ACC112 (cell line): ENCODE data around the gene OSBPL5.

Source experiments
- H2AFZ ChIP-seq: fragments of 200-600 bp; sonication (generic); one replicate; pipeline ENCODE4 v1.6.0; 2017; ENCODE audit warnings: antibody characterized with exemption, low read length; ENCODE audit not compliant: unreplicated experiment
- H3K27ac ChIP-seq: fragments of 200-600 bp; sonication (generic); 2 replicates; pipeline ENCODE4 v1.5.1; 2014; ENCODE audit warnings: low read depth, mild to moderate bottlenecking, antibody characterized with exemption, low read length, moderate library complexity
- H3K27me3 ChIP-seq: fragments of 200-600 bp; sonication (generic); 2 replicates; pipeline ENCODE4 v1.6.1; 2014; ENCODE audit warnings: mild to moderate bottlenecking, antibody characterized with exemption, low read length, moderate library complexity, mixed read lengths; ENCODE audit not compliant: insufficient read depth
- H3K36me3 ChIP-seq: fragments of 200-600 bp; sonication (generic); 2 replicates; pipeline ENCODE4 v1.6.1; 2016; ENCODE audit warnings: mild to moderate bottlenecking, antibody characterized with exemption, low read length, moderate library complexity, mixed read lengths; ENCODE audit not compliant: insufficient read depth
- H3K4me1 ChIP-seq: fragments of 200-600 bp; sonication (generic); one replicate; pipeline ENCODE4 v1.6.1; 2016; ENCODE audit warnings: low read length, mixed read lengths; ENCODE audit not compliant: insufficient read depth, unreplicated experiment, control insufficient read depth
- H3K4me3 ChIP-seq: fragments of 200-600 bp; sonication (generic); 2 replicates; pipeline ENCODE4 v1.5.1; 2014; ENCODE audit warnings: mild to moderate bottlenecking, low read depth, low read length
- H3K79me2 ChIP-seq: fragments of 200-600 bp; sonication (generic); one replicate; pipeline ENCODE4 v1.6.0; 2016; ENCODE audit warnings: low read length; ENCODE audit not compliant: control insufficient read depth, unreplicated experiment, insufficient read depth

The OSBPL5 gene

GRCh38 chr11:3178349-3178748 lies 13.2 kb upstream of the OSBPL5 start:
- no peaks in the 10 kb centered on the region for H3K79me2 ChIP-seq
- no peak overlapping the region for H3K4me3 ChIP-seq
- H3K27me3 ChIP-seq = peaks cover 4% of the 10 kb centered on the region; the same call in 1 of the 2 replicates
- H3K4me1 ChIP-seq = peaks cover 7% of the 10 kb centered on the region
- peak overlapping the region; percentile 45; the same call in 1 of the 2 replicates for H3K27ac ChIP-seq
- H2AFZ ChIP-seq = no peak overlapping the region
- H3K36me3 ChIP-seq = no peaks in the 10 kb centered on the region

DNA sequence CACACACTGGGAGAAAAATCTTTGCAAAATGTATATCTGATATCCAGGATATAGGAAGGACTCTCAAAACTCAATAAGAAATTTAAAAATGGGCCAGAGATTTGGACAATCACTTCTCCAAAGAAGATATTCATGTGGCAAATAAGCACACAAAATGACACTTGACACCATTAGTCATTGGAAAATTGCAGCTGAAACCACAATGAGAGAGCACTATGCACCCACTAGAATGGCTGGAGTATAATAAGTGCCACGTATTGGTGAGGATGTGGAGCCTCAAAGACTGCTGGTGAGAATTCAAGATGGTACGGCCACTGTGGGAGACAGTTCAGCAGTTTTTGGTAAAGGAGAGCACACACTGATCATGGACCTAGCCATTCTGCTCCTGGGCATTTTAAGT lies 12.8 kb upstream of the OSBPL5 start:
- H3K27ac ChIP-seq = peak overlapping the region; percentile 45; the same call in 1 of the 2 replicates
- H3K27me3 ChIP-seq = peaks cover 4% of the 10 kb centered on the region
- no peaks in the 10 kb centered on the region for H3K79me2 ChIP-seq

GRCh38 chr11:3176487-3176886 lies 11.4 kb upstream of the OSBPL5 start:
- H3K27me3 ChIP-seq = peaks cover 8% of the 10 kb centered on the region
- H3K36me3 ChIP-seq = no peaks in the 10 kb centered on the region
- H2AFZ ChIP-seq = no peak overlapping the region
- H3K4me3 ChIP-seq = no peak overlapping the region
- peaks cover 7% of the 10 kb centered on the region for H3K4me1 ChIP-seq
- no peaks in the 10 kb centered on the region for H3K79me2 ChIP-seq
- no peak overlapping the region for H3K27ac ChIP-seq

More for the DNA sequence above, 12.8 kb upstream of the OSBPL5 start:
- H3K4me3 ChIP-seq = no peak overlapping the region
- no peaks in the 10 kb centered on the region for H3K36me3 ChIP-seq
- peaks cover 7% of the 10 kb centered on the region for H3K4me1 ChIP-seq
- no peak overlapping the region for H2AFZ ChIP-seq

GRCh38 chr11:3175194-3175593 lies 10.1 kb upstream of the OSBPL5 start:
- peaks cover 9% of the 10 kb centered on the region for H3K4me1 ChIP-seq
- no peak overlapping the region for H3K4me3 ChIP-seq
- H2AFZ ChIP-seq = no peak overlapping the region
- no peaks in the 10 kb centered on the region for H3K79me2 ChIP-seq
- H3K27ac ChIP-seq = no peak overlapping the region
- peaks cover 10% of the 10 kb centered on the region for H3K27me3 ChIP-seq
- no peaks in the 10 kb centered on the region for H3K36me3 ChIP-seq

GRCh38 chr11:3174387-3174786 lies 9.3 kb upstream of the OSBPL5 start:
- Histone ChIP-seq H3K27me3 (peaks cover 10% of the 10 kb centered on the region), H3K36me3 (no peaks in the 10 kb centered on the region), H3K27ac (no peak overlapping the region), H3K4me3 (no peak overlapping the region), H3K79me2 (no peaks in the 10 kb centered on the region), H2AFZ (no peak overlapping the region), H3K4me1 (peaks cover 14% of the 10 kb centered on the region)

DNA sequence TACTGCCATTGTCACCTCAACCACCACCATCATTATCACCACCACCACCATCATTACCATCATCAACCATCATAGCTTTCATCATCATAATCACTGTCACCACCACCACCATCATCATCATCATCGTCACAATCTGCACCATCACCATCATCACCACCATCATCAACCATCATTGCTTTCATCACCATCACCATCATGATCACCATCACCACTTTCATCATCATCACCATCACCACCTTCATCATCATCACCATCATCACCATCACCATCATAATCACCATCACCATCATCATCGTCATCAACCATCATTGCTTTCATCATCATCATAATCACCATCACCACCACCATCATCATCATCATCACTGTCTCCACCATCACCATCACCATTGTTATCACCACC lies 8.7 kb upstream of the OSBPL5 start:
- Histone ChIP-seq H3K27me3 (peaks cover 10% of the 10 kb centered on the region), H3K4me1 (peaks cover 20% of the 10 kb centered on the region), H3K79me2 (no peaks in the 10 kb centered on the region), H2AFZ (no peak overlapping the region), H3K4me3 (no peak overlapping the region), H3K36me3 (no peaks in the 10 kb centered on the region), H3K27ac (no peak overlapping the region)

DNA sequence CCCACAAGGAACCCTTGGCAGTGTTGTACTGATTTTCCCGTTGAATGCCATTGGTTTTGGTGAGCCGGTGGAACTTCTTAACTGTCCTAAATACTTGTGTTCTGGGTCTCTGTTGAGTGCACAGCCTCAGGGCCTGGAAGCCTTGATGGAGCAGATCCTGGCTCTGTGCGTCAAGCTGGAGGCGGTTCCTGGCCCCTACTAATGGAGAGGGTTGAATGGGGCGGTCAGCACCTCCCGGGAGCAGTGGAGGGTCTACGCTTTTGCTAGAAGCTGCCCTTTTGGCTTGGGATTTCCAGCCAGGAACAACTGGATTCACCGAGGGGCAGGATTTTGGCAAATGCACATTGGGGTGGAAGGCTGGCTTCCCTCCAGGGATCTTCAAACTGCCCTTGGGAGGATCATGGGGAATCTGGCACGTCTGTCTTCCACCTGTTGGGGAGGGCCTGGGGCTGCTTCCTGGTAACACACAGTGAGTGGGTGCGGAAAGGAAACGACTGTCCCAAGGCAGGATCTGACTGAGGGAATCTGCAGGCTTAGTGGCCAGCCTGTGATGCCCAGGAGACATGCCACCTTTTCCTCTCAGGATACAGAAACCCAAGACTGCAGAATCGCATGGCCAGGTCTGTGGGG lies 6.9 kb upstream of the OSBPL5 start:
- peaks cover 10% of the 10 kb centered on the region for H3K27me3 ChIP-seq
- H3K4me1 ChIP-seq = peaks cover 13% of the 10 kb centered on the region
- H3K79me2 ChIP-seq = no peaks in the 10 kb centered on the region
- H3K4me3 ChIP-seq = no peak overlapping the region
- no peak overlapping the region for H2AFZ ChIP-seq
- no peaks in the 10 kb centered on the region for H3K36me3 ChIP-seq
- no peak overlapping the region for H3K27ac ChIP-seq

DNA sequence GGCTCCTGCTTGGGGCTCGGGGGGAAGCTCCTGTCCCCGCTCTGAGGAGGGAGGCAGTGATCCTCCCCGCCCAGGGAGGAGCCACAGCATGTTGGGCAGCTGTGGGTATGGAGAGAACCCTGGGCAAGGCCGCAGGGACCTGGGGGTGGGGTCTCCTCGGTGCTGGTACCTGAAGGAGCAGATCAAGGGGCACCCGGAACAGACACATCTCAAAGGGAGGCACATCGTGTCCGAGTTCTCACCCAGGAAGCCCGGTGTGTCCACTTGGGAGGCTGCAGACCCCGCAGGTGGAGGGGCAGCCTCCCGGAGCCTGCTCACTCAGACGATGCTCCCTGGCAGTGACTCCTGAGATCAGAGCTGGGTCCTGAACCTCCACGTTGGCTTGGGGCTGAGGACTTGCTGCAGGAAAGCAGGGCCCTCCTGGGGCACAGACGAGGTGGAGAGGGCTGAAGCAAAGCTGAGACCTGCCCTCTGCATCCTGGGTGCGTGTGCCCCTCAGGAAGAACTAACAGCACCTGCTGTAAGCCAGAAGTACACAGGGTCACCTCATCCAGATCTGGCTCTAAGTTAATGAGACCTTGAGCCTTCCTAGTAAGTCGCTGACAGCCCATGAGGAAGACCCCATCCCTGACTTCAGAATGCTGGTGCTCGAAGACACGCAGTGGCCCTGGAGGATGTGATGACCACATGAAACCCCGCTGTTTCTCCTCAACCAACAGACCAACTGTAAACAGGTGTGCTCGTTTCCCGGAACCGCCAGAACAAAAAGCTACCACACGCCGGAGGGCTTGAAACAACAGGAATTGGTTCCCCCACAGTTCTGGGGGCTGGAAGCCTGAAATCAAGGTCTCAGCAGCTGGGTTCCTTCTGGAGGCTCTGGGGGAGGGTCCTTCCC lies 5.9 kb upstream of the OSBPL5 start:
- no peak overlapping the region for H3K4me3 ChIP-seq
- H2AFZ ChIP-seq = no peak overlapping the region
- H3K36me3 ChIP-seq = no peaks in the 10 kb centered on the region
- no peaks in the 10 kb centered on the region for H3K79me2 ChIP-seq
- H3K27ac ChIP-seq = no peak overlapping the region
- H3K27me3 ChIP-seq = peaks cover 6% of the 10 kb centered on the region; the same call in 1 of the 2 replicates
- H3K4me1 ChIP-seq = peaks cover 13% of the 10 kb centered on the region

DNA sequence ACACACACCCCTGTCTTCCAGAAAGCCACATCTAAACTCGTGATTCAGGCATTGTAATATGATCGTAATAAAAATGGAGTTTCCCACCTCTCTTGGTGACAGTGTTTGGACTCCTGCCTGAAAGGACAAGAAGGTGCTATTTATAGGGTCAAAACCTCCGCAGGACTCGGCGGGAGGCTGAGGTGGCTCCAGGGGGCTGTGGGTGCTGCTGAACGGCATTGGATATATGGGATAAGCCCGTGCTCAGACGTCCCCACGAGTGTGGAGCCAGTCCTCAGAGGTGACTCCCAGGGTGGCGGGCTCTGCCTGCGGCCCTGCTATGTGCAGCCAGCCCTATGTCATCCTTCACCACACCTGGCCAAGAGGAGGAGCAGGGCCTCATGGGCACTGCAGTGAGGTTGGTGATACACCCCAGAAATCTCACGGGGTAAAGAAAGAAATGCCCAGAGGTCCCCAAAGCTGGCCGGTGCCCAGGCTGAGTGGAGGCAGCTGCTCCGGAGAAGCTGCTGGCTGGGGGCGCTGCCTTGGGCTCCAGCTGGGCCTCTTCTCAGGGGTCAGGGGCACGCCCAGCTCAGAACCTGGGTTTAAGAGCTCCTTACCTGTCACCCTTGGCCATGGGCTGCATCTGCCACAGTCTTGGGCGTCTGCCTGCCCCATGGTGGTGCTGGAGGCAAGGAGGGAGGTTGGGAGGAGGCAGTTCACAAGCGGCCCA lies 5.1 kb upstream of the OSBPL5 start:
- Histone ChIP-seq H3K4me3 (peak overlapping the region; percentile 72), H3K36me3 (no peaks in the 10 kb centered on the region), H3K27me3 (peaks cover 6% of the 10 kb centered on the region; the same call in 1 of the 2 replicates), H3K4me1 (peaks cover 13% of the 10 kb centered on the region), H2AFZ (no peak overlapping the region), H3K27ac (no peak overlapping the region), H3K79me2 (no peaks in the 10 kb centered on the region)

DNA sequence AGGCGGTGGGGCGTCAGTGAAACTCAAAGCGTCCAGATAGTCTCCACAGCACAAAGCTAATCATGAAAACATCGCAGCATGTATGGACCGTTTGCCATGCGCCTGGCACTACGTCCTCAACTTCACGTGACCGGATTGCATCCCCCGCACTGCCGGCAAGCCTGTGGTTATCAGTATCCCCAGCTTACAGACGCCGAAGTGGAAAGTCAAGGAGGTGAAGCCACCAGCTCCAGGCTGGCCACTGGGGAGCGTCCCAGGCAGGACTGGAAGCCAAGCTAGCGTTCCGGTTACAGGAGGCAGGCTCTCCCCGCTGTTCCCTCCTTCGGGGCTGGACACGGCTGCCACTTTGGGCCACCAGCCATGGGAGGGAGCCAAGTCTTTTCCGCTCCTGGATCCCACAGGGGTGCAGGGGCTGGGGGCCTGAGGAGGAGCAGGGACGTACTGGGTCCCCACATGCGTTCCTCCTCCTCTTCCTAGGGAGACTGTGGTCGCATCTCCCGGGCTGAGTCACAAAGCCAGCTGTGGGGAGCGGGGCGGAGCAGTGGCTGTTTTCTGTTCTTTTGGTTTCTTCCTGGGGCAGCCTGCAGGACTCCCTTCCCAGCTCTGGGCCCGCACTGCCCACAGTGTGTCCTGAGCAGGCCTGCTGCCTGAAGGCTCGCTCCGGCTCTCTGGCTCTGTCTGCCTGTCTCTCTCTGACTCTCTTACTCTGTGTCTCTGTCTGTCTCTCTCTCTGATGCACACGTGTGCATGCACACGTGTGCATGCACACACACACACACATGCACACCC lies 4.3 kb upstream of the OSBPL5 start:
- Histone ChIP-seq H3K36me3 (no peaks in the 10 kb centered on the region), H3K79me2 (peaks cover 4% of the 10 kb centered on the region), H3K4me1 (peaks cover 13% of the 10 kb centered on the region), H3K27me3 (peaks cover 6% of the 10 kb centered on the region; the same call in 1 of the 2 replicates), H3K4me3 (peak overlapping the region; percentile 72), H2AFZ (peak overlapping the region; percentile 76), H3K27ac (peak overlapping the region; percentile 42)
